ENCODE data around the gene ATXN2. TPM values are rescaled to one million over a fixed set of nuclear protein-coding genes. Genes with fewer than 3 reads are reported as not detected.

ATXN2 gene
- polyA plus RNA-seq, 4 donors = 67.8 to 92.8 (median 83.5) TPM

DNA sequence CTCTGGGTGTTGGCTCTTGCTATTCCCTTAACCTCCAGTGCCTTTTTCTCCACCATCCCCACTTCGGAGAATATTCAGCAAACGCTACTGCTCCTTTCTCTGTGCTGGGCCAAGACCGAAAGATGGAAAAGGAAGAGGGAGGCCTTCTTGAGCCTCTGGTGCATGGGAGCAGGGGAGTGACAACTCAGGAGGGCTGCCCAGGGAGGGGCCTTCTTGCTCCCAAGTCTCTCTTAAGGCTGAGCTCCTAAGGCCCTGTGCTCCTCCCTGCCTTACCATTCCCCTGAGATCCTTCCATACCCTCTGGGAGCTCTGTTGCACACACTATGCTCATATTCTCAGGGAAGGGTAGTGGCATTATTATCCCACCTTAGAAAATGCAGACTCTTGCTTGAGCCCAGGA is 158.5 kb downstream of the ATXN2 start:
- no peak for DNase-seq (ENCODE audit: low read depth in 4 of 4, low spot score in 3 of 4)

DNA sequence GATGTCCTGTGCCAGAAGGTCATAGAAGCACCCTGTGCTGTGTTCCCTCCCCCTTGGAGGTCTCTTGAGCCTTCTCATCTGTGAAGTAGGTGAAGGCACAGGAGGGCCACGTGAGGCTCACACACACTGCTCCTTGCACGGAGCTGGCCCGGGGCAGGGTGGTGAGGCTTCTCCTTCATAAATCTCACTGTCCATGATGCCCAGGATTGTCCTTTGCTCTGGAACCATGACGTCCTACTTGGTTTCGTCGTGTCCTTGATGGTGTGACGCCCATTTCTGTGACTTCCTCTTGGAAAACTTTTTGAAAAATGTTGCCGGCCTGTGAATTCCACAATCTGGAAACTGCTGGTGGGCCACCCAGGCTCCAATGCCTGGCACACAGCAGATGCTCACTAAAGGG is 159.0 kb downstream of the ATXN2 start:
- DNase-seq (ENCODE audit: low read depth in 4 of 4, low spot score in 3 of 4) = no peak

DNA sequence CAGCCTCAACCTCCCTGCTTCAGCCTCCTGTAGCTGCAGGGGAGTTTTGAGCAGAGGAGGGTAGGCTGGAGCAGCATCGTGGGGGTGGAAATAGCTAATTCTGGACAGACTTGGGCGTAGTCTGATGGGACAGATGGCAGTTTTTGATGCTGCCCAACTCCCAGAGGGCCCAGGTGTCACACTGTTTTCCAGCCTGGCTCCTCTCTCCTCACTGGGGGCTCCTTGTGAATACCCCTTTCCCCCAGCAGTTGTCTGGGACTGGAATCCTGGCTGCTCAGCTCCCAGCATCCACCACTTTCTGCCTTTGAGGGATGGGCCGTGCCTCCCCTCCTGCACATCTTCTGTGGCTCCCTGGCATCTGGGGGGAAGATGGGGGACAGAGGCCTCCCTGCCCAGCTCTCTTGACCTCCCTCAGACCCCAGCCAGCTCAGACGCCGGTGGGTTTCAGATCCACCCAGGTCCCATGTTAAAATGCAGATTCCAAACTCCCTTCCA is 159.4 kb downstream of the ATXN2 start:
- no peak for DNase-seq (ENCODE audit: low read depth in 4 of 4, low spot score in 3 of 4)

- no peak for DNase-seq (ENCODE audit: low read depth in 4 of 4, low spot score in 3 of 4)
Measured at GRCh38 chr12:111438481-111438880, 160.6 kb downstream of the ATXN2 start.

DNA sequence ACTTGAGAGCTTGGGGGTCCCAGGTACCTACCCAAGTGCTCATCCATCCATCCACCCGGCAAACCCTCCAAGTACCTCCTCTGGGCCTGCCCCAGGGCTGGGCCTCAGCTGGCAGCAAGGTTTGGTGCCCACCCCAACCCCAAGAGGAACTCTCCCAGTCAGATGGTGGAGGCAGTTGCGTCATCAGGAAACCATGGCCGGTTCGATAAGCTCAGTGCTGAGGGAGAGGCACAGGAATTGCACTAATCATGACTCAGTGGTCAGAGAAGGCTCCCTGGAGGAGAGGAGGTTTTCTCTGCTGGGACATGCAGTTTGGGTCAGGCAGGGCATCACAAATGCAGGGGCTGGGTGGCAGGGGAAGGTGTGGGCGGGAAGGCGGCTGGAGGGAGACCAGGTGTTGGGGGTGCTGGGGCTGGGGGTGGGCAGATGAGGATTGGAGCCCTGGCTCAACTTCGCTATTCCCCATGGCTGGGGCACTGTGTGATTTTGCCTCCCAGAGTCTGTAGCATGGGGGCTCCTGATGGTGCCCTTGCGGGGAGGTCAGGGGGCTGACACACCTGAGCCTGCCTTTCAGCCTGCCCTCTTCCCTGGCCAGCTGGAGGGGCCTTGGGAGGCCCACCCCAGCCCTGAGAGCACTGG is 161.2 kb downstream of the ATXN2 start:
- no peak for DNase-seq (ENCODE audit: low read depth in 4 of 4, low spot score in 3 of 4)

GRCh38 chr12:111436811-111437210 is 162.3 kb downstream of the ATXN2 start:
- no peak for DNase-seq (ENCODE audit: low read depth in 4 of 4, low spot score in 3 of 4)

- no peak for DNase-seq (ENCODE audit: low read depth in 4 of 4, low spot score in 3 of 4)
Measured at GRCh38 chr12:111436266-111436665, 162.8 kb downstream of the ATXN2 start.

- no peak for DNase-seq (ENCODE audit: low read depth in 4 of 4, low spot score in 3 of 4)
Measured at GRCh38 chr12:111435661-111436201, 163.4 kb downstream of the ATXN2 start.

GRCh38 chr12:111434680-111435338 is 164.3 kb downstream of the ATXN2 start:
- DNase-seq (ENCODE audit: low read depth in 4 of 4, low spot score in 3 of 4) = peak in 1 of 4 donors; percentile 33

DNA sequence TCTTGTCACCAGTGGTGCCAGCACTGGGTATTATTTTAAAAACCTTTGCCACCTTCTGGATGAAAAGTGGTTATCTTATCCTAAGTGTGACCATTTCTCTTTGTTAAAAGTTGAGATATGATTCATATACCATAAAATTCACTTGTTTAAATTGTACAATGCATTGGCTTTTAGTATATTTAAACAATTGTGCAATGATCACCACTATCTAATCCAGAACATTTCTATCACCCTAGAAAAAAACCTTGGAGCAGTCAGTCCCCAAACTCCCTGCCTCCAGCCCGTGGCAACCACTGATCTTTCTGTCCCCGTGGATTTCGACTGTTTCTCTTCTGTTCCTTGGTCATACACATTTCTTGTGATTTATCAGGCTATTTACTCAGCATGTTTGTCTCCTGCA is 165.1 kb downstream of the ATXN2 start:
- DNase-seq (ENCODE audit: low read depth in 4 of 4, low spot score in 3 of 4) = no peak

DNA sequence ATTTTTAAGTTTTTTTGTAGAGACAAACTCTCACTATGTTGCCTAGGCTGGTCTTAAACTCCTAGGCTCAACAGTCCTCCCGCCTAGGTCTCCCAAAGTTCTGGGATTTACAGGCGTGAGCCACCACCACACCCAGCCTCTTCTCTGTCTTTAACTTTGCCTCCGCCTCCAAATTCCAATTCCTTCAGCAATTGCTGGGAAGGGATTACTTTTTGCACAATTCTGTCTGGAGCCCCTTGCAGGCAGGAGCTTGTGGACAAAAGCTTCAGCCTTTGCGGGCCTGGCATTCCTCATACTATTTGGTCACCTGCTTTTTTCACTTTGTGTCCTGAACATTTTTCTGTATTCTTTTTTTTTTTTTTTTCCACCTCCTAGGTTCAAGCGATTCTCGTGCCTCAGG is 167.3 kb downstream of the ATXN2 start:
- no peak for DNase-seq (ENCODE audit: low read depth in 4 of 4, low spot score in 3 of 4)

DNA sequence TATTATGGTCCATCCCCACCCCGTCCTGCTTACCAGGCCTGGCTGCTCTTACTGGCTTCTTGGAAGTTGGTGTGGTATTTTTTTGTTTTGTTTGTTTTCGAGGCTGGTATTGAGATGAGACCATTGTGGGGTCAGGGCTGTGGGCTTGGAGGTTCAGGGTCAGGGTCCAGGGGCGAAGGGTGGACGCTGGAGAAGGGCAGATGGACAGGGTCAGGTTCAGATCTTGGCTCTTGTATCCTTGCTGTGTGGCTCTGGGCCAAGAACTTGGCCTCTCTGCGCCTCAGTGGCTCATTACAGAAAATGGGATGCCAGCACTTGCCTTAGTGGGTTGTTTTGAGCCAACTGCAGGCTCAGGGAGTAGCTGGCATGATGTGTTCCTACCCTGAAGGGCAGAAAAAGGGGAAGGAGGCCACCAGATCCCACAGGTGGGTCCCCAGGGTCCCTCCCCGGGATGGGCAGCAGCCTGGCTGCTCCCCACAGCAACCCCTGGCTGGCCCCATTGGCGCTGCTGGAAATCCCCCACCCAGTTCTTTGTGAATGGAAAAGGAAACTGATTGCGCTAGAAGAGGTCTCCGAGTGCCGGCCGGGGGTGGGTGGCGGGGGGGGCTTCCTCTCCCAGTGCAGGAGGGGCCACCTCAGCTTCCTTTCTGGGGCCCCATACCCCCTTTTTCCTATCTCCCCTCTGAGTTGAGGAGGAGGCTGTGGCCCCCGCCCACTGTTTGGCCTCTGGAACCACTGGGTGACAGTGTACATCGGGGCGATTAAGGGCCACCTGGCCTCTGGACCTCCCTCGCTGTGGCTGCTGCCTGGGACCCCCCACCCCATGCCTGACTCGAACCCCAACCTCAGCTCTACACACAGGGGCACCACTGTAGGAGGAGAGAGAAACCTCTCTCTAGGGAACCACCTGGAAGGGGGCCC is 168.4 kb downstream of the ATXN2 start:
- no peak for DNase-seq (ENCODE audit: low read depth in 4 of 4, low spot score in 3 of 4)

GRCh38 chr12:111429828-111430432 is 169.2 kb downstream of the ATXN2 start:
- no peak for DNase-seq (ENCODE audit: low read depth in 4 of 4, low spot score in 3 of 4)

DNA sequence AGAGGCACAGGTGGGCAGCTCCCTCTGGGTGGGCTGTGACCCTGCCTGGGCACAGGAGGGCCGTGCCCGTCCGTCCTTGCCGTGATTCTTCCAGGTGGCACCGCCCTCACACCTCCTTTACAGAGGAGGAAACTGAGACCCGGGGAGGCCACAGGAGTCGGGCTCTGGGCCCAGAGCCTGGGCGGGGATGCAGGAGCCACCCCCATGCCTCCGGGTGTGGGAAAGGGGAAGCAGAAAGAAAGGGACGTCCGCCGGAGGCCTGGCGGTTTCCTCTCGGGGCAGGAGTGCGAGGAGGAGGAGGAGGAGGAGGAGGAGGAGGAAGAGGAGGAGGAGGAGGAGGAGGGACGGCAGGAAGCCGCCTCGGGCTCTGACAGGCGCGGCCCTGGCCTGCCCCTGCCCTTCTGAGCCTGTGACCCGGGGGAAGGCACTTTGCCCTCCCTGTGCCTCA is 170.4 kb downstream of the ATXN2 start:
- no peak for DNase-seq (ENCODE audit: low read depth in 4 of 4, low spot score in 3 of 4)

- no peak for DNase-seq (ENCODE audit: low read depth in 4 of 4, low spot score in 3 of 4)
Measured at GRCh38 chr12:111428081-111428727, 170.9 kb downstream of the ATXN2 start.

DNA sequence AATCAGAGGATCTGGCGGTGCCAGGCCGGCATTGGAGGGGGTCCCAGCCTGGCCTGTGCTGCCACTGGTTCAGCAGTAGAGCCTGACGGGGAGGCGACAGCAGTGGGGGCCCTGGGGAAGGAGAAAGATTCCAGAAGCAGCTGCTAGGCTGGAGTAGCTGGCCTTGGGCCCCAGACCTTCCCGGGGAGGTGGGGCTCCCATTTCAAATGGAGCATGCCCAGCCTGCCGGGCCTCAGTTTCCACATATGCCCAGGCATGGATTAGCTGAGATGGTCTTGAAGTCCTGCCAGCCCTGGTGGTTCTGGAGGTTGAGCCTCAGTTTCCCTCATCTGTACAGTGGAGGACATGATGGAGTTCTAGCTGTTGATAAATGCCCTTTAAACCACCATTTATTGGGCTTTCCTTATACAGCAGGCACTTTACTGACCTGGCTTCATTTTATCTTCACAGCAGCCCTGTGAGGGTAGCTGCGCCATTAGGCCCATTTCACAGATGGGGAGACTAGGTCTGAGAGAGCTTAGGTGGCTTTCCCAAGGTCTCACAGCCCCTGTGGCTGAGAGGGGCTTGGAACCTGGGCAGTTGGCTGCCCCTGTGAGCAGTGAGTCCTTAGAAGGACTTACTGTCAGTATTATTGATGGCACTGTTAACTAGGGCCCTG is 171.6 kb downstream of the ATXN2 start:
- no peak for DNase-seq (ENCODE audit: low read depth in 4 of 4, low spot score in 3 of 4)

DNA sequence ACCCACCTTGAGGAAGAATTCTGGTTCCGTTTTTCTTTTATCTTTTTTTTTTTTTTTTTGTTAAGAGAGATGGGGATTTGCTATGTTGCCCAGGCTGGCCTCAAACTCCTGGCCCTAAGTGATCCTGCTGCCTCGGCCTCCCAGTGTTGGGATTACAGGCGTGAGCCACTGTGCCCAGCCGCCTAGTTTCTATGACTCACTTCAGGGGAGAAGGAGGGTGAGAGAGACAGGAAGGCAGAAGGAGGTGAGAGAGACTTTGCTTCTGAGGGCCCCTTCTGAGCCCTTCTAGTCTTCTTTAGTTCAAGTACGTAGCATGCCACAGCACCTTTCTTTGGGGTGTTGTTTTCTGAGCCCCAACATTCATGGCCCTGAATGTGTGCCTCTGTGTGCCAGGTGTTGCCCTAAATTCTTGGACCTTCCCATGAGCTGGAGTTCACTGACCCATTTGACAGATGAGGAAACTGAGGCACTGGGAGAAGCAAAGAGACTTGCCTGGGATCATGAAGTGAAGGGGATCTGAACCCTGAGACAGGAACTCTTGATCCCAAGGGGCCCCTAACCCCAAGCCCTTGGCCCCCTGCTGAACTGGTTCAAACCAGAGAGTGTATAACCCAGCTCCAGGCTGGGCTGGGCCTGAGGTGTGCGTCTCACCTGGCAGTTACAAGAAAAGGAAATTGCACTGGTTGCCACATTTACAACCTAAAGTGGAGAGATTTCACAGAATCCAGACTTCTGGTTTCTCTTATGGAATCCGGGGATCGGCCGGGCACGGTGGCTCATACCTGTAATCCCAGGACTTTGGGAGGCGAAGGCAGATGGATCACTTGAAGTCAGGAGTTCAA is 172.6 kb downstream of the ATXN2 start:
- no peak for DNase-seq (ENCODE audit: low read depth in 4 of 4, low spot score in 3 of 4)

GRCh38 chr12:111425655-111426054 is 173.5 kb downstream of the ATXN2 start:
- no peak for DNase-seq (ENCODE audit: low read depth in 4 of 4, low spot score in 3 of 4)

DNA sequence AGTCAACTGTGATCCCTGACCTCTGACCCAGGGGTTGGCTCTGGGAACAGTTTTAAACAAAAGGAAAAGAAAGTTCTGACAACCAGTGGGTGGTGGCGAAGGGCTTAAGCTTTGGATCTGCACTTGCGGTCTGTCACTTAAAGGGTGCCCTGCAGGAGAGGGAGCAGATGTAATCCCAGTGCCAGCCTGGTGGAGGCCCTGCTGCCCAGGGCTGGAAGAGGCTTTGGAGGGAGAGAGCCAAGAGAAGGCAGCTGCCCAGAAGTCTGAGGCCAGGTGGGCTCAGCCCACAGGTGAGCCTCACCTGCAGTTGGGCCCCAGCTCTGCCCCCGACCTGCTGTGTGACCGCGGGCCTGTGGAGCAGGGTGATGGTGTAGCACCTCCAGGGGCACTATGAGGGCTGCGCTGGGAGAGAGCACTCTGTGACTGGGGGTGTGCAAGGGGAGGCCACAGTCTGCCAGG is 174.3 kb downstream of the ATXN2 start:
- DNase-seq (ENCODE audit: low read depth in 4 of 4, low spot score in 3 of 4) = no peak

Measured in left renal pelvis (tissue), 4 donors.